ENCODE measurements around the gene ARFGAP2.

The ARFGAP2 gene

GRCh38 chr11:47180006-47180787, 3.5 kb upstream of the ARFGAP2 start:
- H3K27me3 ChIP-seq: no peaks in the 10 kb centered on the region
- peaks cover 6% of the 10 kb centered on the region for H3K4me1 ChIP-seq
- H3K36me3 ChIP-seq: no peaks in the 10 kb centered on the region; the same call in none of the 2 replicates
- no peaks in the 10 kb centered on the region for H3K9me3 ChIP-seq
- TF ChIP-seq CTCF (IDR thresholded peaks at IDR 0.05; ENCODE audit: low read depth, low read length): no peak
- H3K4me3 ChIP-seq (ENCODE audit: low read depth, low read length): no peak overlapping the region
- DNase-seq: no peak

- no peaks in the 10 kb centered on the region for H3K27me3 ChIP-seq
- no peaks in the 10 kb centered on the region for H3K9me3 ChIP-seq
- H3K4me3 ChIP-seq (ENCODE audit: low read depth, low read length): no peak overlapping the region
- peak; percentile 50 for DNase-seq
- H3K36me3 ChIP-seq: peaks cover 6% of the 10 kb centered on the region
- TF ChIP-seq CTCF (IDR thresholded peaks at IDR 0.05; ENCODE audit: low read depth, low read length): peak; percentile 59
- peaks cover 6% of the 10 kb centered on the region for H3K4me1 ChIP-seq
Observed at GRCh38 chr11:47179655-47179991, 2.9 kb upstream of the ARFGAP2 start.

- Histone ChIP-seq H3K4me1 (peaks cover 6% of the 10 kb centered on the region), H3K27me3 (no peaks in the 10 kb centered on the region), H3K36me3 (peaks cover 7% of the 10 kb centered on the region), H3K4me3 (ENCODE audit: low read depth, low read length) (no peak overlapping the region), H3K9me3 (no peaks in the 10 kb centered on the region)
- TF ChIP-seq CTCF (IDR thresholded peaks at IDR 0.05; ENCODE audit: low read depth, low read length): no peak
- no peak for DNase-seq
Observed at GRCh38 chr11:47178737-47179654, 2.3 kb upstream of the ARFGAP2 start.

- H3K4me3 ChIP-seq (ENCODE audit: low read depth, low read length): no peak overlapping the region
- H3K4me1 ChIP-seq: peaks cover 6% of the 10 kb centered on the region
- DNase-seq: no peak
- H3K36me3 ChIP-seq: peaks cover 11% of the 10 kb centered on the region
- TF ChIP-seq CTCF (IDR thresholded peaks at IDR 0.05; ENCODE audit: low read depth, low read length): no peak
- no peaks in the 10 kb centered on the region for H3K9me3 ChIP-seq
- H3K27me3 ChIP-seq: no peaks in the 10 kb centered on the region
Observed at GRCh38 chr11:47178316-47178715, 1.6 kb upstream of the ARFGAP2 start.

GRCh38 chr11:47177846-47178245, 1.2 kb upstream of the ARFGAP2 start:
- Histone ChIP-seq H3K4me3 (ENCODE audit: low read depth, low read length) (no peak overlapping the region), H3K9me3 (no peaks in the 10 kb centered on the region), H3K36me3 (peaks cover 11% of the 10 kb centered on the region), H3K4me1 (peaks cover 6% of the 10 kb centered on the region), H3K27me3 (no peaks in the 10 kb centered on the region)
- DNase-seq: no peak
- no peak for TF ChIP-seq CTCF (IDR thresholded peaks at IDR 0.05; ENCODE audit: low read depth, low read length)
